Measurements from ENCODE around the gene SH3BP4.

DNA sequence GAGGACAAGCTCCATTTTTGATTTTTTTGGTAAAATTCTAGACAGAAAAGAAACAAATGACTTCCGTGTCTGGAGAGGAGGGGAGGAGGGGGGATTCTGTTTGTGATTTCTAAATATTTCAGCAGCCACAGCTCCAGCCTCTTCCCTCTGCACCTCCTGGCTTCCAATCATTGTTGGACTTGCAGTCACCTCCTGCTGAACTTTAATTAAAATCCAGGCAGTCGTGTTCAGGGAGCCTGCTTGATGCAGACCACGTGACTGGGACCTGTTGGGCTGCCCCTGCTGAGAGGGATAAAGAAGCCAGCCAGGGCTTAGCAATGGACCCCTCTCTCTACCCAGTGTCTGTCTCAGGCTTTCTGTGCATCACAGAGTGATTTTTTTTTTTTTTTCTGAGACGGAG, 115.1 kb downstream of the SH3BP4 start:
- TF ChIP-seq CTCF (IDR thresholded peaks at IDR 0.05) = no peak
- TF ChIP-seq POLR2A (IDR thresholded peaks at IDR 0.05) = no peak

Measured in vagina (tissue), 2 donors.